Measurements from ENCODE around the gene BLOC1S1.

Gene BLOC1S1

GRCh38 chr12:55712700-55713415 is 3.0 kb upstream of the BLOC1S1 start:
- no peak for DNase-seq

- no peak for DNase-seq
Observed at GRCh38 chr12:55713721-55714120, 2.1 kb upstream of the BLOC1S1 start.

GRCh38 chr12:55715169-55715764 is 579 bp upstream of the BLOC1S1 start:
- no peak for DNase-seq

- no peak for DNase-seq
Observed at GRCh38 chr12:55716582-55716957, 724 bp downstream of the BLOC1S1 start.

GRCh38 chr12:55717011-55718007 is 1.5 kb downstream of the BLOC1S1 start:
- no peak for DNase-seq

GRCh38 chr12:55718015-55718414 is 2.2 kb downstream of the BLOC1S1 start:
- DNase-seq = no peak

GRCh38 chr12:55718624-55719275 is 2.9 kb downstream of the BLOC1S1 start:
- no peak for DNase-seq

- no peak for DNase-seq
Observed at GRCh38 chr12:55719371-55719770, 3.5 kb downstream of the BLOC1S1 start.

- no peak for DNase-seq
Observed at GRCh38 chr12:55720071-55720564, 4.3 kb downstream of the BLOC1S1 start, which contains the start of gene RDH5. Gene RDH5, plus strand, starts transcription at chr12:55720393. Its CDS starts 792 bp downstream, at chr12:55721185.

GRCh38 chr12:55720894-55721444 is 5.1 kb downstream of the BLOC1S1 start:
- DNase-seq = peak; percentile 20

GRCh38 chr12:55721601-55722213 is 5.9 kb downstream of the BLOC1S1 start:
- DNase-seq = no peak

GRCh38 chr12:55722948-55723347 is 7.1 kb downstream of the BLOC1S1 start:
- DNase-seq = no peak

- no peak for DNase-seq
Observed at GRCh38 chr12:55723516-55724225, 7.8 kb downstream of the BLOC1S1 start.

- DNase-seq = peak; percentile 14
Observed at GRCh38 chr12:55724226-55724939, 8.5 kb downstream of the BLOC1S1 start.

- DNase-seq = no peak
Observed at GRCh38 chr12:55724940-55725309, 9.1 kb downstream of the BLOC1S1 start.

GRCh38 chr12:55725556-55725955 is 9.7 kb downstream of the BLOC1S1 start:
- no peak for DNase-seq

GRCh38 chr12:55726971-55727370 is 11.1 kb downstream of the BLOC1S1 start:
- no peak for DNase-seq

- no peak for DNase-seq
Observed at GRCh38 chr12:55727643-55728185, 11.9 kb downstream of the BLOC1S1 start.

GRCh38 chr12:55728186-55728938 is 12.5 kb downstream of the BLOC1S1 start:
- DNase-seq = peak; percentile 29
